ENCODE results near the gene P2RY6. TPM values are rescaled to one million over a fixed set of nuclear protein-coding genes. Genes with fewer than 3 reads are reported as not detected.

The P2RY6 gene
- total RNA-seq, 4 donors from 2014 or later: 0.38 to 2.2 (median 1.4) TPM

DNA sequence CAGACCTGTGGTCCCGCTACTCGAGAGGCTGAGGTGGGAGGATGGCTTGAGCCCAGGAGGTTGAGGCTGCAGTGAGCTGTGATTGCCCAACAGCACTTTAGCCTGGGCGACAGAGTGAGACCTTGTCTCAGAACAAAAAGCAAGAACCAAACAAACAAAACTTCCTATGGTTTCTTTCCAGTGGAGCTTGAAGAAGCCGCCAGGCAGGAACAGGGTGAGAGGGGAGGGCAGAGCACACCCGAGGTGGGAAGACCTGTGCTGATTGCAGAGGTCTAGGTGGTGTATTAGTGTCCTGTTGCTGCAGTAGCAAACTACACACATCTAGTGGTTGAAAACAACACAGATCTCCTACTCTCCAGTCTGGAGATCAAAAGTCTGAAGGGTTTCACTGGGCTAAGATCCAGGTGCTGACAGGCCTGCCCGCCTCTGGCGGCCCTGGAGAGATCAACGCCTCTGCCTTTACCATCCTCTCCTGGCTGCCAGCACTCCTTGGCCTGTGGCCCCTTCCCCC lies 46.4 kb downstream of the P2RY6 start:
- TF ChIP-seq, protein P1, sequence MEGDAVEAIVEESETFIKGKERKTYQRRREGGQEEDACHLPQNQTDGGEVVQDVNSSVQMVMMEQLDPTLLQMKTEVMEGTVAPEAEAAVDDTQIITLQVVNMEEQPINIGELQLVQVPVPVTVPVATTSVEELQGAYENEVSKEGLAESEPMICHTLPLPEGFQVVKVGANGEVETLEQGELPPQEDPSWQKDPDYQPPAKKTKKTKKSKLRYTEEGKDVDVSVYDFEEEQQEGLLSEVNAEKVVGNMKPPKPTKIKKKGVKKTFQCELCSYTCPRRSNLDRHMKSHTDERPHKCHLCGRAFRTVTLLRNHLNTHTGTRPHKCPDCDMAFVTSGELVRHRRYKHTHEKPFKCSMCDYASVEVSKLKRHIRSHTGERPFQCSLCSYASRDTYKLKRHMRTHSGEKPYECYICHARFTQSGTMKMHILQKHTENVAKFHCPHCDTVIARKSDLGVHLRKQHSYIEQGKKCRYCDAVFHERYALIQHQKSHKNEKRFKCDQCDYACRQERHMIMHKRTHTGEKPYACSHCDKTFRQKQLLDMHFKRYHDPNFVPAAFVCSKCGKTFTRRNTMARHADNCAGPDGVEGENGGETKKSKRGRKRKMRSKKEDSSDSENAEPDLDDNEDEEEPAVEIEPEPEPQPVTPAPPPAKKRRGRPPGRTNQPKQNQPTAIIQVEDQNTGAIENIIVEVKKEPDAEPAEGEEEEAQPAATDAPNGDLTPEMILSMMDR (IDR thresholded peaks at IDR 0.05; ENCODE audit: low read depth): no peak

DNA sequence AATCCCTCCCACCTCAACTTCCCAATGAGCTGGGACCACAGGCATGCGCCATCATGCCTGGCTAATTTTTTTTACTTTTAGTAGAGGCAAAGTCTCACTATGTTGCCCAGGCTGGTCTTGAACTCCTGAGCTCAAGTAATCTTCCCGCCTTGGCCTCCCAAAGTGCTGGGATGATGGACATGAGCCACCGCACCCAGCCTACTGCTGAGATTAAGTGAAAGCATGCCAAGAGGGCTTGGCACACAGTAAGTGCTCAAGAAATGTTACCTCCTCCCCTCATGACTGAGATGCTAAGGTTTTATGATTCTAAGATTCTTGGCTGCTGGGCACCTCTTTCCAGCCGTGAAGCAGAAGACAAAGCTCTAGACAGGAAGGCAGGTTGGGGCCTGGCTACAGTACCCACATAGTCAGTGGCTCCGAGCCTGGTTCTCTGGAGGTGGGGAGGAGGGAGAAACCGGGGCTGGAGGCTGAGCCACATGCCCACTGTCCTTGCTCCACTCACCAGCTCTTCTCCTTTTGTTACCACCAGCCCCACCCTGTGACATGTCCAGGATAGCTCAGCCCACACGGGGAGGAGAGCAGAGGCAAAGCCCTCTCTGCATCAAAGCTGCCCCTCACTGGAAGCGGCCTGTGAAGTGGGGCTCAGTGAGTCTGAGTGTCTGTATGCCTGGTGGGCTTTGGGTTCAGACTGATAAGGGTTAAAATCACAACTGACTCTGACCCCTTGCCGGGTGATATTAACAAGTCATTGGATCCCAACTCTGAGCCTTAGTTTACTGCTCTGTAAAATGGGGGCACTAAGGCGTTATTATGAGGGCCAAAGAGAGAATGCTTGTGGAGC lies 48.8 kb downstream of the P2RY6 start:
- TF ChIP-seq, protein P1 (IDR thresholded peaks at IDR 0.05; ENCODE audit: low read depth): no peak

DNA sequence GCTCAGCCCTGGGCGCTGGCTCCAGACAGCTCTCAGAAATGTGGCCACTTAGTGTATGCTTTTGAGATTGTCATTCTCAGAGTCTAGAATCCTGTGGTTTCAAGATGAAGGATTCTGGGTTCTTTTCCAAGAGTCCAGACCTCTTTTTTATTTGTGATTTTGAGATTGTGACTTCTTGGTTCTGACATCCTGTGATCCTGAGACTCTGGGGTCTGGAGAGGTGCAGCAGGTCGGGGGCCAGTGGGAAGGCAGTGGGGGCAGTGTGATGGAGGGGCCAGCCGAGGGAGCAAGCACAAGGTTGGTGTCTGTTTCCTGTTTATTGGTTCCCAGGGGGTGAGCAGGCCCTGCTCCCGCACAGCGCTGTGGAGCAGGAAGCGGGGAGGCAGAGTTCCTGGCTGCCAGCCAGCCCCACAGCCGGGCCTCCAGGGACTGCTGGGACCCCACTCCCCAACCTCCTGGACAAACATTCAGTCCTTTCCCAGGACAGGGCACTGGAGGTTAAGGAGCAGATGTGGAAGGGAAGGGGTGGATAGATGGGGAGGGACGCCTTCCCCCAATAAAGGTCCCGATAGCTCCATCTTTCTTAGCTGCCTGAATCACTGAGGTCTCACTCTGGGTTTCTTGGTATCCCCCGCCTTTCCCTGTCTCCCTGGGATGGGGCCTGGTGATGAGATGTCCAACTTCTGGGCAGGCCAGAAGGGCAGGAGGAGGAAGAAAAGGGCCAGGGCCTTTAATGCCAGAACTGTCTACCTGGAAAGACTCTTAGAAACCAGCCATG lies 49.7 kb downstream of the P2RY6 start:
- TF ChIP-seq, protein P1 (IDR thresholded peaks at IDR 0.05; ENCODE audit: low read depth): no peak

DNA sequence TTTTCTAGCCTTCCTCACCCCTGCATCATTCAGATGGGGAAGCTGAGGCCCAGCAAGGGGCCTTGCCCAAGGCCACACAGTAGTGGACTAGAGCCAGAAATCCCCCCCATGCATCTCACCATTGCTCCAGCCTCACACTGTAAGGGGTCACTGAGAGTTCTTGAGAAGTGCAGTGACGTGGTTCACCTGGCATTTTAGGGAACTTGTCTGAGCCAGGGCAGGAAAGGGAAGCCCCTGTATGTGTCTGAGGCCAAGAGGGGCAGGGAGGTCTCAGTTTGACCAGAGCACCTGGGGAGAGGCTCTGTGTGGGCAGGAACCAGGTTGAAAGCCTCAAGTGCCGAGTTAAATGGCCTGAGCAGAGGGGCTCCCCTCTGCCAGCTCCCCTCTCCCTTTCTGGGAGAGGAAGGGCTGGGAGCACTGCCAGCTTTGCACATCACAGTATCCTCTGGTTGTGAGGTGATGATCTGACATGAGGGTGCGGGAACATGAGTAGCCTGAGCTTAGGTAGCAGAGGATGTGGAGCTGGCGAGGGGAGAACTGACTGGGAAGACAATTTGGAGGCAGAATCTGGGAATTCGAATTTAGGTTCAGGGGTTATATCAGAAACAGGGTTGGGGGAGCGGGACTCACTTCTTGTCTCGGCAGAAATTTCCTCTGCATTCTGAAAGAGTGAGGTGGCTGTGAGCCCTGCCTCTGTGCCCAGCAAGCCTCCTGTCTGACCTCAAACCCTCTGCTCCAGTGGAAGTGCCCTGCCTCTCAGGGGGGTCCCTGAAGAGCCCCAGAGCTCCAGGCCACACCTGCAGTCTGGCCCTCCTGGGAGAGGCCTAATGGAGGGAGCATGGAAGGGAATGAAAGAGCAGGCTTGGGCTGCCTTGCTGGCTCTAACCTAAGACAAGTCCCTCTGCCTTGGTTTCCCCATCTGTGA lies 50.5 kb downstream of the P2RY6 start:
- TF ChIP-seq, protein P1 (IDR thresholded peaks at IDR 0.05; ENCODE audit: low read depth): no peak

DNA sequence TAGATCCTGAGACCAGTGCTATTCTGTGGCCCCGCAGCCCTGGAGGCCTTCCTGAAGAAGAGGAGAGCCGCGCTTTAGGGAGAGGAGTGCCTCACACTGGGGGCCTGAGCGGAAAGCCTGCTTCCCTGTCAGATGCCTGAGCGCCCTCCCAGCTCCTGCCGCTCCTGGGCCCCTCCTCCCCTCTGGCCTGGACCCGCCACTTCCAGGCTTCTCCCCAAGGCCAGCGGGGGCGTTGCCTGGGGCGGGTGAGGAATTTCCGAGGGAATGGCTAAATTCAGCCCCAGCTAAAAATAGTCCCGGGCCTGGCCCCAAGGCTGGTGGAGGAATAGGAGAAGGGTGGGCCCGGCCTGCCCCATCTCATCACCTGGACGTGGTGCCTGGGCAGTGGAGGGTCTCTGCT lies 51.3 kb downstream of the P2RY6 start:
- TF ChIP-seq, protein P1 (IDR thresholded peaks at IDR 0.05; ENCODE audit: low read depth): no peak

DNA sequence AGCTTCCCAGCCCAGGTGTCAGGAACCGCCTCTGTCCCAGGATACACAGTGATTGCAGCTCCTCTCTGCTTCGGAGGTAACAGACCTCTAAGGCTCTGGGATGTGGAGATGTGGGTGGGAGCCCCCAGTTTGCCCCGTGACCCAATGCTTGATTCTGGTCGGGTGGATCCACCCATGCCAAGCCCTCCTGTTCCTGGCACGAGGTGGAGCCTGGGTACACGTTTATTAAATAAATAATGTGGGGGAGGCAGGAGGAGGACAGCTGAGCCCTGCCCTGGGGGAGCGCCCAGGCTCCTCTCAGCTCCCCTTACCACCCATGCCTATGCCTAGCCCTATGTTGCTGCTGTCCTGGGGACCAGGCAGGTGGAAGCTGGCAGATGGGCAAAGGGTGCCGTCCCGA lies 52.0 kb downstream of the P2RY6 start:
- TF ChIP-seq, protein P1 (IDR thresholded peaks at IDR 0.05; ENCODE audit: low read depth): no peak

Data from subcutaneous adipose tissue (tissue), 4 donors.